HG03066 (cell line): ENCODE measurements around the gene ANAPC4.

Experiments
- ATAC-seq: cut with Tn5 transposase; IDR thresholded peaks from one replicate; pipeline ENCODE4 v1.9.1; 2021; ENCODE audit warnings: low read depth; ENCODE audit not compliant: unreplicated experiment

ANAPC4 gene

DNA sequence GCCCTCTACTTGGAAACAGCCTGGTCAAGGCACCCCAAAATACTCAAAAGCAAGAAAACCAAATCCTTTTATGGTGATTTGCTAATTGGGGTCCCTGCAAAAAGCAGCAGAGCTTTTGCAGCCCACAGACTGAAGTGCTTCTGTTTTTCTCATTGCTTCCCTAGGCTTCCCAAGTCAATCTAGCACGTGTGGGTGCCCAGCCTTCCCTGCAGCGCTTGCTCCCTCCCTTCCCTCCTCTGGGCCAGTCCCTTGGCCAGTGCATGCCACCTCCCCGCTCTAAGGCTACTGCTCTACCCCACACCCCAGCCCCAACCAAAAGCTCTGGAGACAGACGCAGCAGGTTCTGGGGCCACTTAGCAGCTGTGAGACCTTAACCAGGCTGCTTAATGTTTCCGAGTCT is 53.6 kb downstream of the ANAPC4 start:
- ATAC-seq, result no peak

- no peak for ATAC-seq
Observed at GRCh38 chr4:25433966-25434827, 57.1 kb downstream of the ANAPC4 start.

DNA sequence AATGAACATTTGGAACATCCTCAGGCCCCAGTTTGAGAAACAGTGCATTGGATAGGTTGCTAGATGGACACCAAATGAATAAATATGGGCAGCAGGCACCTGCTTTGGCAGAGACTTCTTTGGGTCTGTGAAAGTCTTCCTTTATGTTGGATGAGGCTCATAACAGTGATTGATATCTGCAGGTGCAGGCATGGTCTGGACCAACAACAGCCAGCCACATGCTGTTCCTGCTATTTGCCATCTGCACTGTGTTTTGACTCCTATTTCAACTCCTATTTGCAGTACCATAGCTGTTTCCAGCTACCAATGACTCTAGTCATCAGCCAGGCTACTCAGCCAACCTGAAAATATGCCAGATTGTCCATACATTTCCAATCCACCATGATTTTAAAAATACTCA is 60.9 kb downstream of the ANAPC4 start:
- ATAC-seq, result no peak

DNA sequence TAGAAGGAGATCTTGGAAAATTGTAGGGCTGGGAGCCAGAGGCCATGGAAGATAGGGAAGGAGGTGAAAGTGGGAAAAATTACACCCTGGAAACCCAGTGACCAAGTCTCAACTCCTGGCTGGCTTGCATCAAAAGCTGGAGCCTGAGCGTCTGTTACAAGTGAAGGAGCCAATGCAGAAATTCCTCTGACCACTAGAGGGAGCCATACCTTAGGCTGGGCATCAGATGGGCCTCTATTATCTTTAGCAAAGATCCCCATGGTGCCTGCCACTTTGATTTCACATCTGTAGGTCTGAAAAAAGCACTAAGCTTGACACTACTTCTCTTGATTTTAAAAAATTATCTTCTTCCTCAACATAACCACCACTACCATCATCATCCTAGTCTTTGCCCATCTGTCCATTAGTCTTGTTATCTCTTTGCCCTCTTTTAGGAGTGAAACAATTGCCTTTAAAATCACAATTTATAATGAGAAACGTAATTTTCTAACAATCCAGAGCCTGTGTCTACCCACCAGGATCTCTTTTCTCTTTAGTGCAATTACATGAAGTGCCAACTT is 62.9 kb downstream of the ANAPC4 start:
- ATAC-seq, result peak; percentile 92

- no peak for ATAC-seq
Observed at GRCh38 chr4:25440478-25441030, 63.5 kb downstream of the ANAPC4 start.

DNA sequence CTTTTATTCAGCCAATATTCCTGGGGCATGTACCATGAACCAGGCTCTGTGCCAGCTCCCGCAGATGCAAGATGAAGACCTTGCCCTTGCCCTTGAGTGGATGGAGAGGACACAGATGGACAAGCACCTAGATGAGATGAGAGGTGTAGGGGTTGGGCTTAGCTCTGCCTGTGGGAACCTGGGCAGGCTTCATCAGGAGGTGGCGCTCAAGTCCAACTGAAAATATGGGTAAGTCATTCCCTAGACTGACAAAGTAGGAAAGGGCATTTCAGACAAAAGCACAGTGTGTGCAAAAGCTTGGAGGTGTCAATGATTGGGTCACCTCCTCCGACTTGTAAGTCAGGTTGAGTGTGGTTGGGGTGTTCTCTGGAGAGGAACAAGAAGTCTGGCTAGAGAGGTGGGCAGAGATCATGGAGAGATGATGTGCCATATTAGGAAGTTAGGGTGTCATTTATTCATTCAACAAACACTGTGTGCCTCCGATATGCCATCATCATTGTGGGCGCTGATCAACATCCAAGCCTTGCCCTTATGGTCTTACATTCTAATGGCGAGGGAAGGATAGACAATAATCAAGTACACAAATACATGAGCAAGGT is 64.6 kb downstream of the ANAPC4 start:
- no peak for ATAC-seq

GRCh38 chr4:25442863-25443307 is 65.8 kb downstream of the ANAPC4 start:
- no peak for ATAC-seq

- no peak for ATAC-seq
Observed at GRCh38 chr4:25443851-25444250, 66.8 kb downstream of the ANAPC4 start.

- ATAC-seq, result no peak
Observed at GRCh38 chr4:25446611-25447010, 69.5 kb downstream of the ANAPC4 start.

- ATAC-seq, result no peak
Observed at GRCh38 chr4:25448379-25449109, 71.5 kb downstream of the ANAPC4 start.

DNA sequence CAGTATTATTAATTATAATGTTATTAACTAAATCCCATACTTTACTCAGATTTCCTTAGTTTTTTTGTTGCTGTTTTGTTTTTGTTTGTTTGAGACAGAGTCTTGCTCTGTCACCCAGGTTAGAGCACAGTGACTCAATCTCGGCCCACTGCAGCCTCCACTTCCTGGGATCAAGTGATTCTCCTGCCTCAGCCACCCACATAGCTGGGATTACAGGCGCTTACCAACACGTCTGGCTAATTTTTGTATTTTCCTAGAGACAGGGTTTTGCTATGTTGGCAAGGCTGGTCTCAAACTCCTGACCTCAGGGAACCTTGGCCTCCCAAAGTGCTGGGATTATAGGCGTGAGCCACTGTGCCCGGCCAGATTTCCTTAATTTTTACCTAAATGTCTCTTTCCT is 72.2 kb downstream of the ANAPC4 start:
- no peak for ATAC-seq

- ATAC-seq, result no peak
Observed at GRCh38 chr4:25449688-25450087, 72.6 kb downstream of the ANAPC4 start.

DNA sequence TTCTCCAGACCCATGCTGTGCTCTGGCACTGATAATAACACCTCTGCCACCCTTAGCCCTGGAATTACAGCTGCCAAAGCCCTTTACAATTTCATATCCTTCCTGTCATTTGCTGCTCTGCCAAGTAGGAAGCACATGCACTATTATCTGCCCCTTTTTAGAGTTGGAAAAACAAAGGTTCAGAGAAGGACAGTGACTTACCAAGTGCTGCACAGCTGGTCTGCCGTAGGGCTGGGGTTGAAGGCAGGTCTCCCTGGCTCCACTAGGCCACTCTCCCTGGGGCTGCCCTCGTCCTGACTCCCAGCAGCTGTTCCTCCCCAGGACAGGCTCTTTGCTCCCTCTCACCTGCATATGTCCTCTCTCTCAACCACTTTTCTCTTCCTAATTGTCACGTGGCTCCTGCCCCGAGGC is 73.4 kb downstream of the ANAPC4 start:
- no peak for ATAC-seq

- no peak for ATAC-seq
Observed at GRCh38 chr4:25451676-25452075, 74.6 kb downstream of the ANAPC4 start.

DNA sequence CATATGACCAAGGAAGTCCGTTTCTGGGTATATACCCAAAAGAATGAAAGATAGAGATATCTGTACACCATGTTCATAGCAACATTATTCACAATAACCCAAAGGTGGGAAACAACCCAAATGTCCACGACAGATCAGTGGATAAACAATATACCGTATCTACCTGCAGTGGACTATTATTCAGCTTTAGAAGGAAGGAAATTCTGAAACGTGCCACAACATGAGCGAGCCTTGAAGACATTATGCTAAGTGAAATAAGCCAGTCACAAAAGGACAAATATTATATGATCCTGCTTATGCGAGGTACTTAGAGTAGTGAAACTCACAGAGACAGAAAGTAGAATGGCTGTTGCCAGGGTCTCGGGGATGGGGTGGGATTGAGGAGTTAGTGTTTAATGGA is 75.0 kb downstream of the ANAPC4 start:
- ATAC-seq, result no peak

DNA sequence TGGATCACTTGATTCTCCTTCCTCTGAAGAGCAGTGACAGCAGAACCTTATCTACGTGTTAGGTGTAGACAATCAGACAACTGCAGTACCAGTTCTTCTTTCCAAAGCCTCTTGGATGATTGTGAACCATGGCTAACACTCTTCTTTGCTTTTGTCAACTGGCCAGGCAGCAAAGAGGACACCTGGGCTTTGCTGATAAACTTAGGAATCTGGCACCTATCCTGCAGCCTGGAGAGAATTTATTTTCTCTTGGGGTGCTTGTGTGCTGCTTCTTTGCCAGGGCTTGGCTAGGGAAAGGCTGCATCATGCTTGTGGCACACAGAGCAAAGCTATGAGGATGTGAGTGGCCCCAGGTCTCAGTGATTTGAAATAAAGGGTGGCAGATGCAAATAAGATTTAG is 77.4 kb downstream of the ANAPC4 start:
- no peak for ATAC-seq

DNA sequence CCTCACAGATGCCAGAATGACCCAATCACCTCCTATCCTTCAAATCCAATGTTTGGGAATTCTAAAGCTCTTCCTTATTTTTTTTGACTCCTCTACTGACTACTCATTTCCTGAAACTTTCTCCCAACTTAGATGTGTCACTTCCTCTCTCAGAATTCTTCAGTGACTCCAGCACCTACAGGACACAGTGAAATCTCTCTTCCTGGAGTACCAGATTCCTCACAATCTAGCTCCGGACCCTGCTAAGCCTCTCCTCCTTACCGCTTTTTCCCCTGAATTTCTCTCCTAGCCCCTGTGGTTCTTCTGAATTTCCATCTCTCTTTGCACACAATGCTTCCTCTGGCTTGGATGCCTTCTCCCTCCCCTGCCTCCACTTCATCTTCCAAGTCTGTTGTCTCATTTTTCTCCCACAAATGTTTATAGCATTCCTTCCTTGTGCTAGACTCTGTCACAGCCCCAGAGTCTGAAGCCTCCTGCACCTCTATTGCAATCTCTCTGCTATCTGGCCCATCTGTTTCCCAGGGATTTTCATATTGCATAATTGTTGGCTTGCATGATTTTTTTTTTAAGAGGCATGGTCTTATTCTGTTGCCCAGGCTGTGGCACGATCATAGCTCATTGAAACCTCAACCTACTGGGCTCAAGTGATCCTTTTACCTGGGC is 80.1 kb downstream of the ANAPC4 start:
- ATAC-seq, result no peak

DNA sequence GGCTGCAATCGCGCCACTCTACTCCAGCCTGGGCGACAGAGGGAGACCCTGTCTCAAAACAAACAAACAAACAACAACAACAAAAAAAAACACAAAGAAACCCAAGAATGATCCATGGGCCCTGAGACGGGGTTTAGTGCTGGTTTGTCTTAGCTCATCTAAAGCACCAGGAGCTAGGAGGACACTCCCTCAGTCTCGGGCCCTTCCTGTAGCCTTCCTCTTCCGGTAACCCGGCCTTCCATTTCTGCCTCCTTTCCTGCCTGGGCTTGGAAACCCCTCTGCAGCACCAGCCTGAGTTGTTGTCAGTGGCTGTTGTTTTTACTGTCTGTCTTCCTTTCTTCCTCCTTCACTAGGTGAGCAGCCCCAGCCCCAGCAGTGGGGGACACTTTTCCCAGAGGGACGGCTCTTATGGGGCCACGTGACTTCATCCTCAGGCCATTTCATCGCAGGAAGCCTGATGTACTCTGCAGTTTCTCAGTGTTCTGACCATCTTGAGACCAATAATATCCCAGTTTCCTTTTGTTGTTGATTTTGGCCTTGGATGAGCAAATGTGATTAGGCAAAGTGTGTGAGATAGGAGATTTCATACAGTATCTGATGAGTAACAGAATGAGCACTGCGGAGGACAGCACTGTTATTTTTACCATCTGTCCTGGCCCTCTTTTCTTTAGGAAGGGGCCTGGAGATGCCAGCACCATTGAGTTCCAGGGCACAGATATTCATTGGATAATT is 90.1 kb downstream of the ANAPC4 start:
- no peak for ATAC-seq

DNA sequence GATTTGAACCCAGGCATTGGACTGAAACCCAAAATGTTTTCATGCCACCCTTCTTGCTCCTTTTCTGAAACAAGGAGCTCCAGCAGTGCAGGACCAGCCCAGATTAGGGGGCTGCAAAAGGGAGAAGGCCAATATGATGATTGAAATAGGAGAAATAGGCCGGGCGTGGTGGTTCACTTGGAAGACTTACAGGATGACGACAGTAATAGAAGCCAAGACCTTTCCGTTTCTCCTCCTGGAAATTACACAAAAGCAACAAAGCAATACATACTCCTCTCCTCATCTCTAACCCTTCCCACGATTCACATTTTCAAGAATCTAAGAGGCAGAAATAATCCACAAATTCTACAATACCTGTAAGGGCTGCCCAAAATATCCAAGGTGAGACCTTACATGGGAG is 90.8 kb downstream of the ANAPC4 start:
- no peak for ATAC-seq
